PFSK-1 (cell line): ENCODE measurements around the gene ANKRD17.

Experiments
- FOXP2 ChIP-seq: optimal IDR thresholded peaks from 2 replicates; pipeline ENCODE3; 2011; ENCODE audit warnings: borderline replicate concordance, control low read depth, inconsistent platforms; ENCODE audit not compliant: insufficient read depth; ENCODE audit errors: extremely low read length, extremely low read depth
- POLR2AphosphoS5 ChIP-seq: IDR thresholded peaks from 2 replicates; pipeline ENCODE4 v1.6.1; 2012; ENCODE audit warnings: low read depth, mild to moderate bottlenecking, control low read depth, low read length, moderate library complexity
- SIN3A ChIP-seq: IDR thresholded peaks from 2 replicates; pipeline ENCODE4 v1.6.1; 2012; ENCODE audit warnings: mild to moderate bottlenecking, low read length, moderate library complexity, borderline replicate concordance; ENCODE audit not compliant: insufficient read depth
- TAF1 ChIP-seq: IDR thresholded peaks from 2 replicates; pipeline ENCODE4 v1.6.1; 2012; ENCODE audit warnings: low read length, control low read depth, borderline replicate concordance; ENCODE audit not compliant: insufficient read depth
- TF ChIP-seq, protein P1 (sequence below), 2 experiments: IDR thresholded peaks; 2 replicates each; pipeline versions ENCODE4 v1.6.1 to v1.8.0; 2011 to 2012; ENCODE audit warnings: low read depth in 2 of 2, low read length in 2 of 2, control low read depth in 1 of 2, inconsistent platforms in 1 of 2, mild to moderate bottlenecking in 1 of 2, moderate library complexity in 1 of 2; ENCODE audit not compliant: insufficient read depth in 1 of 2

The ANKRD17 gene

GRCh38 chr4:73086095-73086868, 172.3 kb downstream of the ANKRD17 start:
- TF ChIP-seq, protein P1, sequence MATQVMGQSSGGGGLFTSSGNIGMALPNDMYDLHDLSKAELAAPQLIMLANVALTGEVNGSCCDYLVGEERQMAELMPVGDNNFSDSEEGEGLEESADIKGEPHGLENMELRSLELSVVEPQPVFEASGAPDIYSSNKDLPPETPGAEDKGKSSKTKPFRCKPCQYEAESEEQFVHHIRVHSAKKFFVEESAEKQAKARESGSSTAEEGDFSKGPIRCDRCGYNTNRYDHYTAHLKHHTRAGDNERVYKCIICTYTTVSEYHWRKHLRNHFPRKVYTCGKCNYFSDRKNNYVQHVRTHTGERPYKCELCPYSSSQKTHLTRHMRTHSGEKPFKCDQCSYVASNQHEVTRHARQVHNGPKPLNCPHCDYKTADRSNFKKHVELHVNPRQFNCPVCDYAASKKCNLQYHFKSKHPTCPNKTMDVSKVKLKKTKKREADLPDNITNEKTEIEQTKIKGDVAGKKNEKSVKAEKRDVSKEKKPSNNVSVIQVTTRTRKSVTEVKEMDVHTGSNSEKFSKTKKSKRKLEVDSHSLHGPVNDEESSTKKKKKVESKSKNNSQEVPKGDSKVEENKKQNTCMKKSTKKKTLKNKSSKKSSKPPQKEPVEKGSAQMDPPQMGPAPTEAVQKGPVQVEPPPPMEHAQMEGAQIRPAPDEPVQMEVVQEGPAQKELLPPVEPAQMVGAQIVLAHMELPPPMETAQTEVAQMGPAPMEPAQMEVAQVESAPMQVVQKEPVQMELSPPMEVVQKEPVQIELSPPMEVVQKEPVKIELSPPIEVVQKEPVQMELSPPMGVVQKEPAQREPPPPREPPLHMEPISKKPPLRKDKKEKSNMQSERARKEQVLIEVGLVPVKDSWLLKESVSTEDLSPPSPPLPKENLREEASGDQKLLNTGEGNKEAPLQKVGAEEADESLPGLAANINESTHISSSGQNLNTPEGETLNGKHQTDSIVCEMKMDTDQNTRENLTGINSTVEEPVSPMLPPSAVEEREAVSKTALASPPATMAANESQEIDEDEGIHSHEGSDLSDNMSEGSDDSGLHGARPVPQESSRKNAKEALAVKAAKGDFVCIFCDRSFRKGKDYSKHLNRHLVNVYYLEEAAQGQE (IDR thresholded peaks at IDR 0.05; ENCODE audit: insufficient read depth in 1 of 2, low read depth in 2 of 2, low read length in 2 of 2): no peak
- TF ChIP-seq TAF1: no peak
- TF ChIP-seq SIN3A: no peak
- no peak for TF ChIP-seq POLR2AphosphoS5
- no peak for TF ChIP-seq FOXP2

GRCh38 chr4:73080789-73081188, 177.8 kb downstream of the ANKRD17 start:
- TF ChIP-seq SIN3A (no peak), POLR2AphosphoS5 (no peak), TAF1 (no peak)
- TF ChIP-seq, protein P1 (IDR thresholded peaks at IDR 0.05; ENCODE audit: insufficient read depth in 1 of 2, low read depth in 2 of 2, low read length in 2 of 2): no peak

DNA sequence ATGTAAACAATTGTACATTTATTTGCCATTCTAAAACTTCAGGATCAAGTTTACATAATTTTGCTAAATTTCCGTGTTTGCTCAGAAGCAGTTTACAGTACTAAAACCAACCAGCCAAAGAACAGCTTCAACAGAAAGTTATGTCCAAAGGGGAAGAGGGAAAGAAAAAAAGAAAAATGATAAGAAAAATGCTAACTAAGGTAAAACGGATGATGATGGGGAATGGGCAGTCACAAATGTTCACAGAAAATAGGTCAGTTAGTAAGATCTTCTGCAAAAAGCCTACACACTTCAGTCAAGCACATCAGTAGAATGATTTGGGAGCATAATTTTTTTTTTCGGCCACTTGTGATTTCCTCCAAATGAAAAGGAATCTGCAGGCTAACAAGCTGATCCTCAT, 182.8 kb downstream of the ANKRD17 start:
- TF ChIP-seq TAF1 (no peak), SIN3A (no peak), POLR2AphosphoS5 (no peak), FOXP2 (no peak)
- TF ChIP-seq, protein P1 (IDR thresholded peaks at IDR 0.05; ENCODE audit: insufficient read depth in 1 of 2, low read depth in 2 of 2, low read length in 2 of 2): no peak

DNA sequence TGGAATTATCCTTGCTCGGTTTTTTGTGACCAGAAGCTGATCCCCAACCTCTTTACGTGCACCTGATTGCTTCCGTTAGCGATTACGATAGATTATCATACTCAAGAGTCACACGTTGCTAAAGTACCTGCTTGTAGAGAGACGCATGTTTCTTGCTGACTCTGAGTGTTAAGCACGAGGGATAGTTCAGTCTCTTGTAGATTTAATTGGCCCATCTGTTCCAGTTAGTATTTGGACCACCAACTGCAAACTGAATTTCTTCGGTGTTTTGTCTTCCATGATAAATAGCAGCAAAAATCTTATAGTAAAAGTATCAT, 188.6 kb downstream of the ANKRD17 start:
- TF ChIP-seq, protein P1 (IDR thresholded peaks at IDR 0.05; ENCODE audit: insufficient read depth in 1 of 2, low read depth in 2 of 2, low read length in 2 of 2): no peak
- TF ChIP-seq SIN3A: no peak
- no peak for TF ChIP-seq TAF1
- TF ChIP-seq FOXP2: no peak
- TF ChIP-seq POLR2AphosphoS5: no peak
